AG04450 (cell line): ENCODE results near the gene ORM2. TPM values are rescaled to one million over a fixed set of nuclear protein-coding genes. Genes with fewer than 3 reads are reported as not detected.
"Not testable (repeated sequence)": the region's sequence is repeated elsewhere in the genome, so short reads cannot be mapped to it uniquely, and the experiment has no call there.

Source experiments
- CTCF ChIA-PET: fragments of 300-600, 350-600 bp; formaldehyde crosslinking; extraction: SDS; loops from one replicate; lab custom pipeline; 2022; ENCODE audit warnings: antibody characterized with exemption, inconsistent platforms; lab: Charles Lee
- POLR2A ChIA-PET: fragments of 350-600 bp; formaldehyde crosslinking; extraction: SDS; loops from one replicate; lab custom pipeline; 2021; ENCODE audit warnings: antibody characterized with exemption, inconsistent platforms; lab: Yijun Ruan, JAX
- DNase-seq: peaks from one replicate; pipeline ENCODE4 v3.0.0-alpha.2; 2011; ENCODE audit warnings: low read depth, low spot score
- H3K27ac ChIP-seq: one replicate; pipeline ENCODE4 v1.5.1; 2012; ENCODE audit warnings: low read depth, low read length, control low read depth
- H3K27me3 ChIP-seq: one replicate; pipeline ENCODE4 v1.6.0; 2012; ENCODE audit warnings: low read length; ENCODE audit not compliant: control insufficient read depth, insufficient read depth
- H3K4me3 ChIP-seq: 2 replicates; pipeline ENCODE4 v1.5.1; 2011; ENCODE audit warnings: mild to moderate bottlenecking, low read depth, low read length, control low read depth
- H3K9me3 ChIP-seq: 2 replicates; pipeline ENCODE4 v1.5.1; 2012; ENCODE audit warnings: low read length; ENCODE audit not compliant: control insufficient read depth, insufficient read depth
- CTCF ChIP-seq: IDR thresholded peaks from 2 replicates; pipeline ENCODE4 v1.5.1; 2011; ENCODE audit warnings: low read depth, low read length, control low read depth, inconsistent platforms
- polyA minus RNA-seq: library from RNA; depleted of rRNA, polyadenylated mRNA; stranded (reverse); fragments of >200 nt; gene quantifications from 2 replicates; pipeline ENCODE4 v1.2.3, GENCODE V29; 2011; rRNA and poly(A)+ RNA removed
- polyA plus RNA-seq: library from polyadenylated mRNA; depleted of rRNA; stranded (reverse); fragments of >200 nt; gene quantifications from 2 replicates; pipeline ENCODE4 v1.2.3, GENCODE V29; 2011; rRNA removed

Gene ORM2
- polyA plus RNA-seq (not detected in 2 replicates), polyA minus RNA-seq (not detected in 2 replicates)

DNA sequence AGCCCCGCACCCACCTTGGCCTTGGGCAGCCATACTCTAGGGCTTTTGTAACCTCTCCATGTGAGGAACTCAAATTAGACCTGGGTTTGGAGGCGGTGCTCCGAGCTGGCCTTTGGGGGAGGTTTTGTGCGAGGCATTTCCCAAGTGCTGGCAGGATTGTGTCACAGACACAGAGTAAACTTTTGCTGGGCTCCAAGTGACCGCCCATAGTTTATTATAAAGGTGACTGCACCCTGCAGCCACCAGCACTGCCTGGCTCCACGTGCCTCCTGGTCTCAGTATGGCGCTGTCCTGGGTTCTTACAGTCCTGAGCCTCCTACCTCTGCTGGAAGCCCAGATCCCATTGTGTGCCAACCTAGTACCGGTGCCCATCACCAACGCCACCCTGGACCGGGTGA, at the start of gene ORM2:
TSS of gene ORM2 (plus strand) at position 245 of the 398 bp plus-strand sequence. CDS start at position 281, 36 bp downstream.
- H3K27ac ChIP-seq, H3K27me3 ChIP-seq, H3K9me3 ChIP-seq, DNase-seq, H3K4me3 ChIP-seq, CTCF ChIA-PET, POLR2A ChIA-PET: not testable (repeated sequence)

DNA sequence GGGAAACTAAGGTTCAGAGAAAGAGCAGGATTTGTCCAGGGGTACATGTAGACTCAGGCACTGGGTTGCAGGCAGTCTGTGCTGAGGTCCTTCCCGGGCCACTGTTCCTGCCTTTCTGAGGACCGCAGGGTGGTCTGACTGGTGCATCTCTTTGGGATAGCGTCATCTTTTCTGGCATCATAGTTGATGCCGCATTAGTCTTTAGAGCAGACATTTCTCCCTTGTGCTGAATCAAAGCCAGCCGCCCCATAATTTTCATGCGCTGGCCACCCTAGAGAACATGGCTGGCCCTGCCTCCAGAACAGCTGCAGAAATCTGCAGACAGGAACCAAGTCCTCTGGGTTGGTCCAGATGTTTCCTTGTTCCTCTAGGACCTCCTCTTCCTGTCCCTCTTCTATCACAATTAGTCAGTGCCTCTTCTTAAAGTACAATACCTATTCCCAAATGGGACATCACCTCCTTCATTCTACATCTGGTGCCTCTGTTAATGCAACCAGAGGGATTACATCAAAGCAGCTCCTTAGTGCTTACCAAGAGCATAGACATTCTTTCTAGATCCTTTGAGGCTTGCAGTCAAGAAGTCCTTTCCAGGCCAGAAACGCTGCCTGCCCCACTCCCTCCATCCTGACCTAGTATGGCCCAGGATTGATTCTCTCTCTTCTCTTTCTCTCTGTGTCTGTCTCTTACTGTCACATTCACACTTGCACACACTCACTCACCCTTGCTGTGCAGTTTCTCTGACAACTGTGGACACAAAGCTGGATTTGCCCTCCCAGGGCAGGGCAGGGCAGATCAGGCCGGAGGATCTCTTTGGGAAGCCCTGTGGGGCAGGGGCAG, 48.8 kb upstream of the ORM2 start:
- H3K4me3 ChIP-seq: no peak overlapping the region
- TF ChIP-seq CTCF: no peak
- no peaks in the 10 kb centered on the region for H3K27me3 ChIP-seq
- CTCF ChIA-PET: interaction anchor here (0.8 to 16.9 kb wide), 3 partner anchors 10 to 172 kb away, joined by 3 to 348 read pairs (median 11); partner anchors contain the start of gene COL27A1
- no peak for DNase-seq
- POLR2A ChIA-PET: no interaction called here
- peaks cover 2% of the 10 kb centered on the region; the same call in 1 of the 2 replicates for H3K9me3 ChIP-seq
- peak overlapping the region; percentile 31 for H3K27ac ChIP-seq

DNA sequence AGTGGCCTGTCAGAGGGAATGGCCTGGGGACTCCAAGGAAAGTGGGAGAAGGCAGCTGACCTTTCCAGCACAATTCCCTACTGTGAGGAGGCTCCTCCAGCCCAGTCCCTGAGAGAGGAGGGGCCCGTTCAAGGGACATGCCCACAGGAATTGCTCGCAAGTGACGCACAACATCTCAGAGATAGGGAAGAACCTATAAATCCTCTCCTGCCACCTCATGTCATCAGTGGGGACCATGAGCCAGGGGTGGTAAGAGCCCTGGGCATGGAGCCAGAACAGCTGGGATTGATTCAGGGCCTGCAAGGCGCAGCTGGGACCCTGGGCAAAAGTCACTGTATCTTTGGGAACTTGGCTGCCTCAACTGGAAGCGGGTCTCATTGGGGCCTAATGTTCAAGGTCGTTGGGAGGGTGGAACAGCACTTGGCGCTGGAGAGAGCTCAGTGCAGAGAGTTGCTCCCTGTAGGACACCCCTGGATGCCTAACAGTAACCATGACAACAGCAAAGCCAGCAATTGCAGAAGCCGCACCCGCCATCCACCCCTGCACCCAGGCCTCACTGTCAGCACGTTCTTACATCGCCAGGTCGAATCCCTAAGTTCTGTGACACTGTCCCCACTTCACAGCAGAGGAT, 48.1 kb upstream of the ORM2 start:
- Histone ChIP-seq H3K9me3 (peaks cover 2% of the 10 kb centered on the region; the same call in 1 of the 2 replicates), H3K4me3 (no peak overlapping the region), H3K27ac (peak overlapping the region; percentile 3), H3K27me3 (no peaks in the 10 kb centered on the region)
- CTCF ChIA-PET: interaction anchor here (1.3 to 16.9 kb wide), 3 partner anchors 9 to 172 kb away, joined by 3 to 348 read pairs (median 11); no protein-coding TSS in a partner anchor
- no peak for TF ChIP-seq CTCF
- POLR2A ChIA-PET: no interaction called here
- DNase-seq: no peak

DNA sequence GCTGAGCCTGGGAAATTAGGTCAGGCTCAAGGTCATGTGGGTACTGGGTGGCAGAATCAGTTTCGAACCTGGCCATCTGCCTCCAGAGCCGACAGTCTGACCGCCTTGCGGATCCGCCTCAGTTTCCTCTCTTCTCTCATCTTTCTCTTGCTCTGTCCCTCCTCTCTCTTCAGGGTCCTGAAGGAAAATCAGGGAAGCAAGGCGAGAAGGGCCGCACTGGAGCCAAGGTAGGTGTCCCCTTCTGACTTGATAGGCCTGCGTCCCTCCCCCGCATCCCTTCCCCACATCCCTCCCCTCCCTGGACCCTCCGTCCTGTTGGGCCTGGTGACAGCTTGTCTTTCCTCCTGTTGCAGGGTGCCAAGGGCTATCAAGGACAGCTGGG, 47.6 kb upstream of the ORM2 start:
- no peak overlapping the region for H3K4me3 ChIP-seq
- ChIA-PET CTCF (interaction anchor here (1.3 to 16.9 kb wide), 3 partner anchors 9 to 173 kb away, joined by 3 to 348 read pairs (median 11); no protein-coding TSS in a partner anchor), POLR2A (interaction anchor here (0.6 kb wide), 1 partner anchor 22 kb away, joined by 3 read pairs; no protein-coding TSS in a partner anchor)
- no peak for DNase-seq
- no peak for TF ChIP-seq CTCF
- peak overlapping the region; percentile 73 for H3K27ac ChIP-seq
- no peaks in the 10 kb centered on the region for H3K27me3 ChIP-seq
- peaks cover 2% of the 10 kb centered on the region; the same call in 1 of the 2 replicates for H3K9me3 ChIP-seq

GRCh38 chr9:114282507-114282906, 47.2 kb upstream of the ORM2 start:
- no peak overlapping the region for H3K4me3 ChIP-seq
- ChIA-PET CTCF (interaction anchor here (1.3 to 16.9 kb wide), 3 partner anchors 8 to 173 kb away, joined by 3 to 348 read pairs (median 11); no protein-coding TSS in a partner anchor), POLR2A (interaction anchor here (0.6 kb wide), 1 partner anchor 22 kb away, joined by 3 read pairs; no protein-coding TSS in a partner anchor)
- peak overlapping the region; percentile 73 for H3K27ac ChIP-seq
- no peak for TF ChIP-seq CTCF
- no peak for DNase-seq
- H3K27me3 ChIP-seq: no peaks in the 10 kb centered on the region
- peaks cover 2% of the 10 kb centered on the region; the same call in 1 of the 2 replicates for H3K9me3 ChIP-seq
